DND-41 (cell line): Measurements from ENCODE around the gene NKAPL.

Experiments
- ATAC-seq: fragments of 200-7000 bp; cut with Tn5 transposase; 3 replicates; pipeline ENCODE4 v1.9.1; 2021; ENCODE audit warnings: low read depth; ENCODE audit not compliant: insufficient read depth
- DNase-seq: peaks from one replicate; pipeline ENCODE4 v3.0.0-alpha.2; 2020
- H2AFZ ChIP-seq: 2 replicates; pipeline ENCODE4 v1.6.0; 2012; ENCODE audit warnings: low read depth, low read length
- H3K27ac ChIP-seq: 2 replicates; pipeline ENCODE4 v1.5.1; 2012; ENCODE audit warnings: low read length, inconsistent platforms
- H3K27me3 ChIP-seq: fragments of 200-600 bp; sonication (generic); 2 replicates; pipeline ENCODE4 v1.6.0; 2012; ENCODE audit warnings: low read length, mild to moderate bottlenecking, inconsistent platforms; ENCODE audit not compliant: insufficient read depth, poor library complexity
- H3K36me3 ChIP-seq: 2 replicates; pipeline ENCODE4 v1.5.1; 2012; ENCODE audit warnings: low read length, inconsistent platforms; ENCODE audit not compliant: insufficient read depth
- H3K4me1 ChIP-seq: 2 replicates; pipeline ENCODE4 v1.5.1; 2012; ENCODE audit warnings: mild to moderate bottlenecking, low read length; ENCODE audit not compliant: insufficient read depth
- H3K4me2 ChIP-seq: 2 replicates; pipeline ENCODE4 v1.6.0; 2012; ENCODE audit warnings: mild to moderate bottlenecking, moderate library complexity, low read length, inconsistent platforms; ENCODE audit not compliant: insufficient read depth
- H3K4me3 ChIP-seq, 2 experiments: fragments of 200-600 bp in 1 of 2; shearing (Covaris generic) in 1 of 2; 2 replicates each; pipeline ENCODE4 v1.5.1; 2012 to 2016; ENCODE audit warnings: inconsistent platforms in 2 of 2, low read length in 2 of 2, mild to moderate bottlenecking in 2 of 2, low read depth in 1 of 2, moderate library complexity in 1 of 2
- H3K79me2 ChIP-seq: 2 replicates; pipeline ENCODE4 v1.6.0; 2012; ENCODE audit warnings: low read length, inconsistent platforms; ENCODE audit not compliant: insufficient read depth
- H3K9ac ChIP-seq: 2 replicates; pipeline ENCODE4 v1.6.0; 2012; ENCODE audit warnings: low read depth, mild to moderate bottlenecking, inconsistent platforms, low read length, moderate library complexity
- H3K9me3 ChIP-seq: 2 replicates; pipeline ENCODE4 v1.5.1; 2012; ENCODE audit warnings: low read length, moderate library complexity, mild to moderate bottlenecking, inconsistent platforms; ENCODE audit not compliant: insufficient read depth, severe bottlenecking
- H4K20me1 ChIP-seq: 2 replicates; pipeline ENCODE4 v1.6.0; 2012; ENCODE audit warnings: low read length; ENCODE audit not compliant: insufficient read depth
- EZH2 ChIP-seq: IDR thresholded peaks from 3 replicates; pipeline ENCODE4 v1.6.1; 2012; ENCODE audit warnings: borderline replicate concordance, low read depth, mild to moderate bottlenecking, moderate library complexity, low read length, inconsistent platforms; ENCODE audit not compliant: severe bottlenecking
- TF ChIP-seq, protein P1 (sequence below): IDR thresholded peaks from 2 replicates; pipeline ENCODE4 v1.5.1; 2012; ENCODE audit warnings: borderline replicate concordance, low read length, moderate library complexity, mild to moderate bottlenecking; ENCODE audit not compliant: poor library complexity, severe bottlenecking; ENCODE audit errors: extremely low read depth

Gene NKAPL

DNA sequence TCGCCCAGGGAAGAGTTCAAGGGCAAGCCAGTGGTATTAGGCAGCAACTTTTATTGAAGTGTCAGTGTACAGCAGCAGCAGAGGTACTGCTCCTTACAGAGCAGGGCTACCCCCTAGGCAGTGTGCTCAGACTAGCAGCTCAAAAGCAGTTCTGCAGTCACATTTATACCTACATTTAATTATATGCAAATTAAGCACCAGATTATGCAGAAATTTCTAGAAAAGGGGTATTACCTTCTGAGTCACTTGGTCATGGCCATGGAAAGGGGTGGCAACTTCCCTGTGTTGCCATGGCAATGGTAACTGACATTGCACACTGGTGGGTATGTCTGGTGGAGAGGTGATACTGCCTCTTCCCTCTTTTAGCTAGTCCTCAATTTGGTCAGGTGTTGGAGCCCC, 5.0 kb upstream of the NKAPL start:
- H3K79me2 ChIP-seq, result peaks cover 22% of the 10 kb centered on the region
- peaks cover 5% of the 10 kb centered on the region for H3K36me3 ChIP-seq
- H3K4me2 ChIP-seq, result no peak overlapping the region
- no peaks in the 10 kb centered on the region for H4K20me1 ChIP-seq
- no peak overlapping the region for H3K9ac ChIP-seq
- no peak overlapping the region for H2AFZ ChIP-seq
- no peaks in the 10 kb centered on the region for H3K9me3 ChIP-seq
- ATAC-seq (no peak), DNase-seq (no peak)
- H3K4me3 ChIP-seq, result no peak overlapping the region
- H3K4me1 ChIP-seq, result peaks cover 27% of the 10 kb centered on the region
- H3K27me3 ChIP-seq, result no peaks in the 10 kb centered on the region
- TF ChIP-seq, protein P1, sequence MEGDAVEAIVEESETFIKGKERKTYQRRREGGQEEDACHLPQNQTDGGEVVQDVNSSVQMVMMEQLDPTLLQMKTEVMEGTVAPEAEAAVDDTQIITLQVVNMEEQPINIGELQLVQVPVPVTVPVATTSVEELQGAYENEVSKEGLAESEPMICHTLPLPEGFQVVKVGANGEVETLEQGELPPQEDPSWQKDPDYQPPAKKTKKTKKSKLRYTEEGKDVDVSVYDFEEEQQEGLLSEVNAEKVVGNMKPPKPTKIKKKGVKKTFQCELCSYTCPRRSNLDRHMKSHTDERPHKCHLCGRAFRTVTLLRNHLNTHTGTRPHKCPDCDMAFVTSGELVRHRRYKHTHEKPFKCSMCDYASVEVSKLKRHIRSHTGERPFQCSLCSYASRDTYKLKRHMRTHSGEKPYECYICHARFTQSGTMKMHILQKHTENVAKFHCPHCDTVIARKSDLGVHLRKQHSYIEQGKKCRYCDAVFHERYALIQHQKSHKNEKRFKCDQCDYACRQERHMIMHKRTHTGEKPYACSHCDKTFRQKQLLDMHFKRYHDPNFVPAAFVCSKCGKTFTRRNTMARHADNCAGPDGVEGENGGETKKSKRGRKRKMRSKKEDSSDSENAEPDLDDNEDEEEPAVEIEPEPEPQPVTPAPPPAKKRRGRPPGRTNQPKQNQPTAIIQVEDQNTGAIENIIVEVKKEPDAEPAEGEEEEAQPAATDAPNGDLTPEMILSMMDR, result no peak
- TF ChIP-seq EZH2, result no peak
- no peak overlapping the region for H3K27ac ChIP-seq

DNA sequence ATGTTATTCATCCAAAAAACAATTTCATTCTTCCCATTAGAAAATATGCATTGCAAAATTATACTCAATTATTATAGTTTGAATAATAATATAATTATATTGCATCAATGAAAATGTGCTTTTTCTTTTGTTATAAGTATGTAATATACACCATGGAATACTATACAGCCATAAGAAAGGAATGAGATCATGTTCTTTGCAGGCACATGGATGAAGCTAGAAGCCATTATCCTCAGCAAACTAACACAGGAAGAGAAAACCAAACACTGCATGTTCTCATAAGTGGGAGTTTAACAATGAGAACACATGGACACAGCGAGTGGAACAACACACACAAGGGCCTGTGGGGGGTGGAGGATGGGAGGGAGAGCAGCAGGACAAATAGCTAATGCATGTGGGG, 2.1 kb upstream of the NKAPL start:
- Histone ChIP-seq H2AFZ (no peak overlapping the region), H3K9ac (no peak overlapping the region), H3K4me3 (no peak overlapping the region), H3K4me1 (peaks cover 11% of the 10 kb centered on the region), H3K4me2 (no peak overlapping the region), H3K79me2 (peaks cover 3% of the 10 kb centered on the region), H3K9me3 (no peaks in the 10 kb centered on the region), H3K27me3 (no peaks in the 10 kb centered on the region), H3K27ac (no peak overlapping the region), H3K36me3 (no peaks in the 10 kb centered on the region), H4K20me1 (no peaks in the 10 kb centered on the region)
- ATAC-seq (no peak), DNase-seq (no peak)
- TF ChIP-seq, protein P1, result no peak
- no peak for TF ChIP-seq EZH2

DNA sequence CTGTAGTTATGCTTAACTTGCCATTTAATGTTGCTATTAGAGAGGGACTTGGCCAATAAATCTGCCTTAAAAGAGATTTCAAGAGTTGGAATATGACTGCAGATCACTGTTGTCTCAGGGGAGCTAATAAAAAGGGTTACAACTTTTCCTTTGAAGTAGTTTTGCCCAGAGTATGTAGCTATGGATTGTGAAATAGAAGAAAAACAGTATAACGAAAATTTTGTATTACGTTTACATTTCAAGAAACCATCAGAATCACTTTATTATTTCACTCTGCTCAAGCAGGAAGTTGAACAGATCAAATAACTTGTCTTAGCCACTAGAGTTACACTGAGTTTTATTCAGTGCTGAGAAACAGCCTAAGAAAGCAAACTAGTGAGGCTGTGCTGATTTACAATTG, 4.8 kb downstream of the NKAPL start:
- Histone ChIP-seq H3K4me3 (no peak overlapping the region), H3K4me1 (peaks cover 29% of the 10 kb centered on the region), H3K9me3 (no peaks in the 10 kb centered on the region), H3K27me3 (no peaks in the 10 kb centered on the region), H4K20me1 (no peaks in the 10 kb centered on the region), H3K36me3 (no peaks in the 10 kb centered on the region), H3K27ac (no peak overlapping the region), H3K4me2 (no peak overlapping the region), H3K9ac (no peak overlapping the region), H3K79me2 (peaks cover 23% of the 10 kb centered on the region), H2AFZ (no peak overlapping the region)
- ATAC-seq, result no peak
- TF ChIP-seq, protein P1, result no peak
- TF ChIP-seq EZH2, result no peak
- DNase-seq, result no peak
